Central memory CD8-positive, alpha-beta T cell (primary cell): Measurements from ENCODE around the gene TLR9.

Source experiments
- ATAC-seq: fragments of 150-1000 bp; cut with Tn5 transposase; replicated peaks from 2 replicates; pipeline ENCODE4 v1.10.0; 2022; ENCODE audit warnings: mild to moderate bottlenecking, moderate FRiP score, moderate number of reproducible peaks; ENCODE audit not compliant: poor library complexity, severe bottlenecking; ENCODE audit errors: extremely low read depth
- DNase-seq, 2 donors: peaks; one replicate each; pipeline ENCODE4 v3.0.0; 2021; ENCODE audit warnings: low spot score in 2 of 2
- H3K27ac Mint-ChIP-seq: one replicate; pipeline ENCODE4 v1.8.0; 2022; ENCODE audit warnings: low read depth, mild to moderate bottlenecking, moderate library complexity, mixed read lengths
- H3K27me3 Mint-ChIP-seq: one replicate; pipeline ENCODE4 v1.8.0; 2022; ENCODE audit warnings: mixed read lengths
- H3K36me3 Mint-ChIP-seq: one replicate; pipeline ENCODE4 v1.8.0; 2022; ENCODE audit warnings: mild to moderate bottlenecking, moderate library complexity, mixed read lengths; ENCODE audit not compliant: insufficient read depth
- H3K4me1 Mint-ChIP-seq: one replicate; pipeline ENCODE4 v1.8.0; 2022; ENCODE audit warnings: mixed read lengths
- H3K4me3 Mint-ChIP-seq: one replicate; pipeline ENCODE4 v1.8.0; 2022; ENCODE audit warnings: mild to moderate bottlenecking, moderate library complexity, mixed read lengths
- H3K9me3 Mint-ChIP-seq: one replicate; pipeline ENCODE4 v1.8.0; 2022; ENCODE audit warnings: mixed read lengths

Gene TLR9

GRCh38 chr3:52245322-52246263 is 20.1 kb upstream of the TLR9 start, which contains the start of gene PPM1M:
Gene PPM1M, plus strand, starts transcription at chr3:52245759. Its CDS starts 66 bp downstream, at chr3:52245825.
- DNase-seq (peak; percentile 49 to 55), ATAC-seq (peak; percentile 67)
- Mint-ChIP-seq H3K4me3 (peak within 1 kb of the TSS; percentile 88), H3K9me3 (no peaks in the 10 kb centered on the region), H3K27me3 (no peaks in the 10 kb centered on the region), H3K36me3 (peaks cover 29% of the 10 kb centered on the region), H3K27ac (peak within 1 kb of the TSS; percentile 90), H3K4me1 (peaks cover 67% of the 10 kb centered on the region)

GRCh38 chr3:52243791-52244628 is 18.6 kb upstream of the TLR9 start:
- Mint-ChIP-seq H3K4me1 (peaks cover 68% of the 10 kb centered on the region), H3K36me3 (peaks cover 30% of the 10 kb centered on the region), H3K27me3 (no peaks in the 10 kb centered on the region), H3K4me3 (peak overlapping the region; percentile 88), H3K9me3 (no peaks in the 10 kb centered on the region), H3K27ac (peak overlapping the region; percentile 87)
- DNase-seq: no peak
- no peak for ATAC-seq

GRCh38 chr3:52242039-52242438 is 16.6 kb upstream of the TLR9 start:
- ATAC-seq: no peak
- DNase-seq: no peak
- Mint-ChIP-seq H3K4me1 (peaks cover 61% of the 10 kb centered on the region), H3K36me3 (peaks cover 22% of the 10 kb centered on the region), H3K4me3 (no peak overlapping the region), H3K27me3 (no peaks in the 10 kb centered on the region), H3K27ac (no peak overlapping the region), H3K9me3 (no peaks in the 10 kb centered on the region)

DNA sequence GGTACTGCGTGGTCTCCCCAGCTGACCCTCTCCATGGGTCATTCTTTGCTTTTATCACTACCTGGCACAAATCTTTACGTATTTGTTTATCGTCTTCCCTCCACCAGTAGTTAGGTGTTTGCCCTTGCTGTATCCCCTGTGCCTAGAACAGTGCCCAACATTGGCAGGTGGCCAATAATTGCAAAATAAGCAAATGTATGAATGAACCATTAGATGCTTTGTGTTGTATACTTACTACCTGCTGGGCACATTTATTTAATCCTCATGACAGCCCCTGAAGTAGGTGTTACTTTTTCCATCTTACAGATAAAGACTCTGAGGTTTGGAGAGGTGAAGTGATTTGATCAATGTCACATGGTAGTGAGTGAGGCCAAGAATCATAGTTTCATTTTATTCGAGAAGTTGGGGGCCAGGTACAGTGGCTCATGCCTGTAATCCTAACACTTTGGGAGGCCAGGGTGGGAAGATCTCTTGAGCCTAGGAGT is 15.5 kb upstream of the TLR9 start:
- Mint-ChIP-seq H3K27ac (peak overlapping the region; percentile 39), H3K9me3 (no peaks in the 10 kb centered on the region), H3K4me1 (peaks cover 62% of the 10 kb centered on the region), H3K4me3 (peak overlapping the region; percentile 99), H3K27me3 (no peaks in the 10 kb centered on the region), H3K36me3 (peaks cover 17% of the 10 kb centered on the region)
- DNase-seq (no peak), ATAC-seq (no peak)

- H3K36me3 Mint-ChIP-seq: peaks cover 17% of the 10 kb centered on the region
- no peak for ATAC-seq
- peak overlapping the region; percentile 82 for H3K27ac Mint-ChIP-seq
- peaks cover 68% of the 10 kb centered on the region for H3K4me1 Mint-ChIP-seq
- H3K27me3 Mint-ChIP-seq: no peaks in the 10 kb centered on the region
- no peaks in the 10 kb centered on the region for H3K9me3 Mint-ChIP-seq
- no peak for DNase-seq
- H3K4me3 Mint-ChIP-seq: peak overlapping the region; percentile 99
These were observed 14.8 kb upstream of the TLR9 start for GRCh38 chr3:52240059-52240885.

DNA sequence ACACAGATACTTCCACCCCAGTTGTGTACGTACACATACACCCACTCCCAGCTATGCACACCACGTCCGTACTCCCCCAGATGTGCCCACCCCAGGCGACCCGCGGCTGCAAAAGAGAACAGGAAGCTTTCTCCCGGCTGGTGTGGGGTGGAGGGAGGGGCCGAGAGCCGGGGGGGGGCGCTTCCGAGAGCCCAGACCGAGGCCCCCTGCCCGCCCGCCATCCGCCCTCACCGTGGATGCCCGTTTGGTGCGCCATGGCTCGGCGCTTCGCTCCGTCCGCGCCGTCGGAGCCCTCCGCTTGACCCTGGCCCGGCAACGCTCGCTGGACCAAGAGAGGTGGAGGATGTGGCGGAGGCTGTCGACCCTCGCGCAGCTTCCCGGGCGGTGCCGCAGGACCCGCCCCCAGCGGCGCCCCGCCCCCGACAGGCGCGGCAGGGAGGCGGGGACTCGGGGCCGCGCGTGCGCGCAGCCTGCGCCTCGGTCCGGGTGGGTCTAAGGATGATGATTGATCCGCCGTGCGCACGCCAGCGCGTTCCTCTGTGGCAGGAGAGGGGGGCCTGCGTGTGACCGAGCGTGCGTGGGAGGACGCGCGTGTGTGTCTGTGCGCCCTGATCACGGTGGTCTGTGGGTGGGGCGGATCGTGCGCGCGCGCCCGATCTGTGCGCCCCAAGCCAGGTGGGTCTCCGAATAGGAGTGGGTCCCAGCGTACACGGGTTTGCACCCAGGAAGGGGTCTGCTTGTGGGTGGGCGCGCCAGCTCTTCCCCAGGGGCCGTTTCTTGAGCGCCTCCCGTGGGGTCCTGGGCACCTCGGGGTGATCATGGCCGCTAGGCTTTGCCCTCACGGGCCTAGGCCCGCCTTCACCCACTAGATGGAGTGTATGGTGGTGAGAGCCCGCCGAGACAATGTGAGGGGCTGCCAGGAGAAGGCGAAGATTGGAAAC is 13.6 kb upstream of the TLR9 start, which contains the start of gene TWF2:
TSS of gene TWF2 (minus strand) at position 398 of the 941 bp plus-strand sequence. CDS start at position 256, 142 bp downstream.
- DNase-seq: peak; percentile 75 to 77
- peak within 1 kb of the TSS; percentile 99 for H3K4me3 Mint-ChIP-seq
- peaks cover 18% of the 10 kb centered on the region for H3K36me3 Mint-ChIP-seq

GRCh38 chr3:52238193-52238760 is 12.8 kb upstream of the TLR9 start:
- Mint-ChIP-seq H3K9me3 (no peaks in the 10 kb centered on the region), H3K27me3 (no peaks in the 10 kb centered on the region), H3K36me3 (peaks cover 26% of the 10 kb centered on the region), H3K4me1 (peaks cover 65% of the 10 kb centered on the region), H3K4me3 (peak overlapping the region; percentile 99), H3K27ac (peak overlapping the region; percentile 82)
- DNase-seq: no peak
- no peak for ATAC-seq

More for the DNA sequence above, 13.6 kb upstream of the TLR9 start, which contains the start of gene TWF2:
- Mint-ChIP-seq H3K27ac (peak within 1 kb of the TSS; percentile 82), H3K27me3 (no peaks in the 10 kb centered on the region), H3K4me1 (peaks cover 71% of the 10 kb centered on the region), H3K9me3 (no peaks in the 10 kb centered on the region)
- peak; percentile 82 for ATAC-seq

DNA sequence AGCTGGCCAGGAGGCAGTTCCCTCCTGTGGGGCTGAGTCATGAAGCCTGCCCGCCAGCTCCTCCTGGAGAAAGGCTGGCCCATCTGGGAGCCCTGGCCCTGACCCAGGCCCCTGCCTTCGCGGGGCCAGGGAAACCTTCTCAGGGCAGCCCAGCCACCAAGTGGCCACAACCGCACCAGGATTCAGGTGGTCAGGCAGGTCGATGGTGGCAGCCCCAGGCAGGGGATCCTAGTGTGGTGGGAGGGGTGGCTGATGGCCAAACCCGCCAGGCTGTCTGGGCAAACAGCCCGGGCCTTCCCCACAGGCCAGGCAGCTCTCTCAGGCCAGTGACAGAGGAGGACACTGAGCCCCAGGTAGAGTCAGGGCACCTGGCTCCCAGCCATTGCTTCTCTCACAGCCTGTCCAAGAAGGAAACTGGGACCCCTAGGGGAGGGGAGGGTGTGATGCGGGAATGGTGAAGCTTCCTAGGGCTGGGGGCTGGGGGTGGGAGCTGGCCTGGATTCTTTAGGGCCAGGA is 12.3 kb upstream of the TLR9 start:
- DNase-seq: no peak
- ATAC-seq: no peak
- Mint-ChIP-seq H3K4me1 (peaks cover 62% of the 10 kb centered on the region), H3K4me3 (peak overlapping the region; percentile 99), H3K9me3 (no peaks in the 10 kb centered on the region), H3K27me3 (no peaks in the 10 kb centered on the region), H3K27ac (no peak overlapping the region), H3K36me3 (peaks cover 26% of the 10 kb centered on the region)

DNA sequence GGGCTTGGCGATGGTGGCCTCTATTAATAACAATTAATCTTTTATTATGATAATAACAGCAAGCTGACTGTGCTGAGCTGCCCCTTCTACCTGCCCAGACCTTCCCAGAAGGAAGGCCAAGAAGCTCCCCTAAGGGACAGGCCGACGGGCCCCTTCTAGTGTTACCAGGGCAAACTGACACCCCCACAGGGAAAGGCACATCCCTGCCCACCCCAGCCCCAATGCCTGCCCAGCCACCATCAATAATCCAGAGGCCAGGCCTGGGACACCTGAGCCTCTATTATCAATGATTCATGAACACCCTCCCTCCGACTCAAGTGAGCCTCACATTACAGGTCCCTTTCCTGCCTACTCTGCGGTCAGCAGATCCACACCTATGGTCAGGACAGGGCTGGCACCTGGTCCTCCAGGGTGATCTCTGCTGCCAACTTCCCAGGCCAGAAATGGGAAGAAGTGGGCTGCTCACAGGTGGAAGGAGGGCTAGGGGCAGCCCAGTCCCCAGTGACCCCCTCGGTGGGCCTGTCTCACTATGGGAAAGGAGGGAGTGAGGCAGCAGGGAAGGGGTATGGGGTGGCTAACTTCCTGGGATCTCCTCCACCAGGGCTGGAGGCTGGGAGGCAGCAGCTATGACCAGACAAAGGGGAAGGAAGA is 11.7 kb upstream of the TLR9 start:
- ATAC-seq (no peak), DNase-seq (no peak)
- Mint-ChIP-seq H3K4me1 (peaks cover 67% of the 10 kb centered on the region), H3K36me3 (peaks cover 24% of the 10 kb centered on the region), H3K9me3 (no peaks in the 10 kb centered on the region), H3K27me3 (no peaks in the 10 kb centered on the region), H3K27ac (no peak overlapping the region), H3K4me3 (peak overlapping the region; percentile 99)

- Mint-ChIP-seq H3K36me3 (peaks cover 27% of the 10 kb centered on the region), H3K27ac (no peak overlapping the region), H3K4me1 (peaks cover 72% of the 10 kb centered on the region), H3K9me3 (no peaks in the 10 kb centered on the region), H3K4me3 (peak overlapping the region; percentile 99), H3K27me3 (no peaks in the 10 kb centered on the region)
- ATAC-seq: no peak
- DNase-seq: no peak
These were observed 11.0 kb upstream of the TLR9 start for GRCh38 chr3:52236424-52236886.
